Renal cortex interstitium (tissue), 11 donors: ENCODE results near the gene UEVLD. TPM values are rescaled to one million over a fixed set of nuclear protein-coding genes. Genes with fewer than 3 reads are reported as not detected.

ENCODE experiments used
- DNase-seq, 11 donors: peaks; one replicate each; pipeline ENCODE4 v3.0.0-alpha.2; 2013; ENCODE audit warnings: low read depth in 9 of 11, low spot score in 4 of 11; ENCODE audit errors: extremely low read depth in 1 of 11
- polyA plus RNA-seq, 3 donors: library from polyadenylated mRNA; unstranded; fragments of 120-200 nt; gene quantifications; one replicate each; pipeline ENCODE4 v1.2.1, GENCODE V29; 2013; ENCODE audit not compliant: insufficient read length in 3 of 3

The UEVLD gene
- polyA plus RNA-seq, 3 donors: 16.5 to 22.1 (median 21.5) TPM

GRCh38 chr11:18527512-18527911 lies 61.0 kb downstream of the UEVLD start:
- peak in 2 of 11 donors; percentile 7 to 9 for DNase-seq

DNA sequence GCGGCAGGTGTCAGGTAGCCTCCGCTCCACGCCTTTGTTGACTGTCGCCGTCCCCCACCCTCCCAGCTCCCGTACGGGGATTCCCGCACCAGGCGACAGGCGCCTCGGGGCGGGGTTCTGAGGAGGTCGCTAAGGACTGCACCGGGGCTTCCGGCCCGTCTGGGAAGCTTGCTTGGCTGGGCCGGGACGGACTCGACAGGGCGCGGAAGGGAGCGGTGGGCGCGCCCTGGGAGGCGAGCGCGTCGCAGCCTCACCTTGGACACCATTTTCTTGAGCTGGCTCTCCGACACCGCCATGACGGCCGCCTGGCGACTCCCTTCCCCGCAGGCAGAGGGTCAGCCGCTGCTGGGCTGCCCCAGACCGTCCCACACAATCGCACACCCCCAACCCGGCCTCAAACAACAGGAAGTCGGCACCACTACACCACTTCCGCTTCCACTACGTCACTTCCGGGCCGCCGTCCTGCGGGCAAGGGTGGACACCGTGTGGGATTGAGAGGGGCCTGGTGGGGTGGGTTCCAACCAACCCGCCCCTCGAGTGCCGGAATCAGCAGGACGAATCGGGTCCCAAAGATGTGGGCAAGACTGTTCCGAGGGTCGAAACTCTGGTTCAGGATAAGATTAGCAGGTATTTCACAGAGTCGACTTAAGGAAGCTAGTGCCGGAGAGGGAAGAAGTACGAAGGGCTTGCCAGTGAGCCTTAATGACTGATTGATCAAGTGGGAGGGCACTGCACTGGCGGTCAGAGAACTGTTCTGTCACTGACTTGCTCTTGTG lies 61.8 kb downstream of the UEVLD start, which contains the start of gene TSG101:
TSS of gene TSG101 (minus strand) at position 422 of the 776 bp plus-strand sequence. CDS start at position 296, 126 bp downstream.
- DNase-seq: peak; percentile 87 to 97 (median 94)

DNA sequence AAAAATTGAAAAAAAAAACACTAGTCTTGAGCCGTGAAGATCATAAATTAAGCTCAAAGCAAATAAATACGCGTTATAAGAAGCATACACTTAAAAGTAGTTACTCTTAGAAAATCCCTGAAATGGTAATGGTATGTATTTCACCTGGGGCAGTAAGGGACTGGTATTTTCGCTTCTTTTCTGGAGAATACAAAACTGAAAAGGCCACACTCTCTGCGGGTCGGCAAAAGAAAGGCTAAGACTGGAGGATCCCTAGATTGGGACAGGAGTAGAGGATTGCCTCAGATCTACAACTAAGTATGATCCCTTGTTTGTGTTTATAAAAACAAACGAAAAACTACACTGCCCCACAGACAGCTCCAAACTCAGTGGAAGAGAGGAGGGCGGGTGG lies 62.4 kb downstream of the UEVLD start:
- DNase-seq: peak in 1 of 11 donors; percentile 27

- DNase-seq: no peak
Observed at GRCh38 chr11:18524248-18524647, 64.3 kb downstream of the UEVLD start.

DNA sequence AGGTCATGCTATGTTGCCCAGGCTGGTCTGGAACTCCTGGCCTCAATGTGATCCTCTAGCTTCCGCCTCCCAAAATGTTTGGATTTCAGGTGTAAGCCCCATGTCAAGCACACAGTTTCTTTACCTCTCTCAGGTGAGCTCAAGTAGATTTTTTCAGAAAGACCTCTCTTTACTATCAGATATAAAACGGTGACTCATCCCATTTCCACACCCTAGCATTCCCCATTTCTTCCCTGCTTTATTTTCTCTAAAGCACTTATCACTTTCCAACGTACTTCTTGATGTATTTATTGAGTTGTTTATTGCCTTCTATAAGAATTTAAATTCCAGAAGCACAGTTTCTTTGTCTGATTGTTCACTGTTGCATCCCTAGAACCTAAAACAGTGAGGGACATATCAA lies 65.5 kb downstream of the UEVLD start:
- no peak for DNase-seq

- no peak for DNase-seq
Observed at GRCh38 chr11:18522388-18522787, 66.1 kb downstream of the UEVLD start.

DNA sequence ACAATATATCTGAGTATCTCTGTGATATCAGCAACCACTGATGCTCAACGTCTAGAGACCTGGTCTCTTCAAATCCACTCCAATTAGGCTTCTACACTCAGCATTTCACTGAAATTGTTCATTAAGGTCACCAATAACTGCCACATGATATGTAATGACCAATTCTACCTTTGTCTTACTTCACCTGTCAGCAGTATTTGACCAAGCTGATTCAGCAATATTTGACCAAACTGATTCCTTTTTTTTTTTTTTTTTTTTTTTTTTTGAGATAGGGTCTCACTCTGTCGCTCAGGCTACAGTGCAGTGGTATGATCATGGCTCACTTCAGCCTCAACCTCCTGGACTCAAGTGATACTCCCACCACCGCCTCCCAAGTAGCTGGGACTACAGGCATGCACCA lies 67.4 kb downstream of the UEVLD start:
- no peak for DNase-seq

GRCh38 chr11:18502352-18502751 lies 86.2 kb downstream of the UEVLD start:
- DNase-seq: no peak

DNA sequence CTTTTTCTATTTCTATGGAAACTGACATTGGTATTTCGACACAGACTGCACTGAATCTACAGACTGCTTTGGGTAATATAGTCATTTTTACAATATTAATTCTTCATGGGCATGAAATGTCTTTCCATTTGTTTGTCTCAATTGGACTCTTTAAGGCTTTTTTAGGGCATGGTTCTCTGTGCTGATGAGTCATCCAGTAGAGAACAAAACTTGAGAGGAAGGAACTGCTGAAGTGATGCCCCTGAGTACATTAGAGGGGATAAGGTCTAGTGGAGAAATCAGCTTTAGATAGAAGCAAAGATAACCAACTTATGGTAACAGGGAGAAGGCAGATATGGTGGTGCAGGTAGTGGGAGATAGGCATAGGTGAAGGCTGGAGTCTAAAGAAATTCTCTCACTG lies 86.9 kb downstream of the UEVLD start:
- DNase-seq: no peak

DNA sequence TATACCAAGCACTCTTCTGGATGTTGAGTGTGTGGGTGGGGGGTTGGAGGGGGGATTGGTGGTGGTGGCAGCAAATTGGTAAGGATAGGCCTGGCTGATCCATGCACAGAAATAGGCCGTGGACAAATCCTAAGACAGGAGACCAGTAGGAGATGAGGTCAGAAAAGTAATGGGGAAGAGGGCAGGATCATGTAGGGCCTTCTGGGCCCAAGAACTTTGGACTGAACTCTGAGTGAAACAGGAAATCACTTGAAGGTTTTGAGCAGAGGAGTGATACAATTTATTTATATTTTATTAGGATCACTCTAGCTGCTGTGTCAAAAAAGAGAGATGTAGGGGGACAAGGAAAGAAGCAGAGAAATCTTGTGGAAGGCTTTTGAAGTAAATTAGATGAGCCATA lies 90.5 kb downstream of the UEVLD start:
- no peak for DNase-seq

DNA sequence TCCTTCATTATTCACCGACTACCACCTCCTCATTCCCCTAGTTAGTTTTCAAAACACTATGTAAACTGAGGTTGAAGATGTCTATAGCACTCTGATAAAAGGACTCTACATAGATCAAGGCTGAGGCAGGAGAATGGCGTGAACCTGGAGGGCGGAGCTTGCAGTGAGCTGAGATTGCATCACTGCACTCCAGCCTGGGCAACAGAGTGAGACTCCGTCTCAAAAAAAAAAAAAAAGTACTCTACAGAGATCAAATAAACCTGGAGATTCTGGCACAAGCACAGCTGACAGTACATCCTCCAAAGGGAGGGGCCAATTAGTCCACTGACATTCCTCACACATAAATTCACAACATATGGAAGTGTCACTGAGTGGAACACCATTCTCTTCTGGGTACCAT lies 92.8 kb downstream of the UEVLD start:
- no peak for DNase-seq

GRCh38 chr11:18495271-18495670 lies 93.3 kb downstream of the UEVLD start:
- DNase-seq: no peak

DNA sequence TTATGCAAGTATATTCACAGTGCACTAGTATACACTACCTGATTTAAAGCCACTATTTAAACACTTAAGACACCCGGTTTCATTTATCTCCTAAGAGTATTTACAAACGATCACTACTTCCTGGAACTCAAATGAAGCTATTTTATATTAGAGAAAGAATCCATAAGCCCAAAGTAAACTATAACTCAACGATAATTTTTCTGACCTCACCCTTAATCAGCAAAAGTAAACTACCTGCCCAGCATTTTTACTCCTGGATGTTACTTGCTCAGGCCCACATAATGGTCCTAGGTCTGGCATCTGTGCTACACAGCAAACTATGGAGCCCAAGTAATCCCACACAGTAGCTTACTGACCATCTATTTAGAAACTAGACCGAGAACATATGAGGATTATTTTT lies 95.2 kb downstream of the UEVLD start:
- no peak for DNase-seq

DNA sequence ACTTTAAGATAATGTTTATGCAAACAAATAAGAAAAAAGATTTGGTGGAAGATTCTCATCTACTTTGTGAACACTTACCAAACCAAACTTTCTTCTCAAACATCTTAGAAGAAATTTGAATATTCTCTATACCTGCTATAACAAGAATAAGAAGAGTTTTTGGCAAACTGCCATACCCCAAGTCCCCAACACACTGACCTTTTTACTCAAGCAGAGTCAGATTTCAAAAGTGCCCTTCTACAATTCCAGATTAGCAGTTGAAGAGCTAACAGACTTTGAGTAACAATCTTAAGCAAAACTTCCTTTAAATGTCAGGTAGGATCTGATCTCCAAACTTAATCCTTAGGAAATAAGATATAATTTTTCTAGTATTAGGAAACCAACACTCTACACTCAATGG lies 95.6 kb downstream of the UEVLD start:
- no peak for DNase-seq

DNA sequence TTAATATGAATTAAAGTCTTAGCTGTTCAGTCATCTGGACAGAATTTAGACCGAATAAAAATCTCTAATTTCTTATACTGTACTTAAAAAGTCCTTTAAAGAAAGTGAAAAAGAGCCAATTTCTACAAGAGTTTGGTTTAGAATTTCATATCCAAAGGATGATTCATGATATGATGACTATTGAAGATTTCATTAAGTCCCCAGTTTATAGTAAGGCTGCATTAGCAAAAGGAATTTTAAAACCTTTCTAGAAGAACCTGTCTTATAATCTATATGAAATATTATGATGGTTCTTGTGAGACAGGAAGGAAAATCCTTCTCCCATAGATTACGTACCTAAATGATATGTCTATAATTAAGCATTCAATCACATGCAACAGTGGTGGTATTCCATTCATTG lies 96.6 kb downstream of the UEVLD start:
- DNase-seq: no peak

DNA sequence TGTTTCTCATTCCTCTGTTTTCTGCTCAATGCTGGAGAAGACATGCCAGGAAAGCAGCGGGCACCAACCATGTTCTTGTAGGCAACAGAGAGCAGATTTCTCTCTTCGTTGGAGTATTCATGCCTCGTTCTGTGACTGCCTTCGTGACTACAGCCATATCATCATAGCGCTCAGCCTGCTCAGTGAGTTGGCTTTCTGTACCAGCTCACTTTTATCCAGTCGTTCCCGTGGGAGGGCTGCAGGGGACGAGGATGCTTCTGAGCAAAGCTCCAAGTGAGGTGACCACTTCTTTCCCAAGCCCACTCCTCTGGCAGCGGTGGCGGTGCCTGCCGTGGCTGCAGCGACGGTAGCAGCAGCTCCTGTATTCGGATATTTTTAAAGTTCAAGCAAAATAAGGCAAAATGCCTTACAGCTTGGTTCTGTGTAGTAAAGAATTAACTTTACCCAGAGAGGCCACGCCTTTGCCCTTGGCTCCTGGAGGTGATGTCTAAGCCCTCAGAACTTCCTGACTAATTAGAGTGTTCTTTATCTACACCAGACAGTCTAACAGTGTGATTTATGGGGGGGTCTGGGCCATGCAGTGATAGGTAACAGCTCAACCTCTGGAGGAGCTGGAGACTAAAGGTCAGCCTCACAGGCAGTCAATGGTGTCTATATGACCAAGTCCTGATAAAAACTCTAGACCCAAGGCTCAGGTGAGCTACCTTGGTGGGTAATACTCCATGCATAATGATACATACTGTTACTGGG lies 97.6 kb downstream of the UEVLD start:
- no peak for DNase-seq

GRCh38 chr11:18490319-18490718 lies 98.2 kb downstream of the UEVLD start:
- DNase-seq: no peak

DNA sequence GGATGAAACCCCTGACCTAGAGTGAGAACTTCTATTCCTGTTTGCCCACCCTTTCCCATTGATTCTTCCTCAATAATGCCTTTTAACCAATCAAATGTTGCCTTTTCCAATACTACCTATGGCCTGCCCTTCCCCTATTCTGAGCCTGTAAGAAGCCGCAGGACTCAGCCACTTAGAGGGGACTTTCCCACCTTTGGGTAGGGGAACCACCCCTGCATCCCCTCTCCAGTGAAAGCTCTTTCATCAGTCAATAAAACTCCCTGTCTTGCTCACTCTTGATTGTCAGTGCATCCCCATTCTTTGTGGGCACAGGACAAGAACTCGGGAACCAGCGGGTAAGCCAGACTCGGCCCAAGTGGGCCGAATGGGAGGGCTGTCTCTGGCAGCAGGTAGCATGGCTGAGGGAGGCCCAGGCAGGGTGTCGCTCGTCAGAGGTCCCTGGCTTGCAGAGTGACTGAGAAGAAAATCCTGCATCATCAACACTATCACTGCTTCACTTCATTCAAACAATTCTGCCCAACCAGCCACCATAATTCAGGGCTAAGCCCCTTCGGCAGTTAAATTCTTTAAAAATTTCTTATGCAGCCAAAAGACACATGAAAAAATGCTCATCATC lies 102.5 kb downstream of the UEVLD start:
- no peak for DNase-seq
